ENCODE results near the gene CA11. TPM values are rescaled to one million over a fixed set of nuclear protein-coding genes. Genes with fewer than 3 reads are reported as not detected.

CA11 gene
- total and polyA plus RNA-seq, 9 of the 15 experiments (the other 6 are each of a cell fraction or from before 2014, with no cell fraction given), result 2.9 to 19.9 (median 8.3) TPM

DNA sequence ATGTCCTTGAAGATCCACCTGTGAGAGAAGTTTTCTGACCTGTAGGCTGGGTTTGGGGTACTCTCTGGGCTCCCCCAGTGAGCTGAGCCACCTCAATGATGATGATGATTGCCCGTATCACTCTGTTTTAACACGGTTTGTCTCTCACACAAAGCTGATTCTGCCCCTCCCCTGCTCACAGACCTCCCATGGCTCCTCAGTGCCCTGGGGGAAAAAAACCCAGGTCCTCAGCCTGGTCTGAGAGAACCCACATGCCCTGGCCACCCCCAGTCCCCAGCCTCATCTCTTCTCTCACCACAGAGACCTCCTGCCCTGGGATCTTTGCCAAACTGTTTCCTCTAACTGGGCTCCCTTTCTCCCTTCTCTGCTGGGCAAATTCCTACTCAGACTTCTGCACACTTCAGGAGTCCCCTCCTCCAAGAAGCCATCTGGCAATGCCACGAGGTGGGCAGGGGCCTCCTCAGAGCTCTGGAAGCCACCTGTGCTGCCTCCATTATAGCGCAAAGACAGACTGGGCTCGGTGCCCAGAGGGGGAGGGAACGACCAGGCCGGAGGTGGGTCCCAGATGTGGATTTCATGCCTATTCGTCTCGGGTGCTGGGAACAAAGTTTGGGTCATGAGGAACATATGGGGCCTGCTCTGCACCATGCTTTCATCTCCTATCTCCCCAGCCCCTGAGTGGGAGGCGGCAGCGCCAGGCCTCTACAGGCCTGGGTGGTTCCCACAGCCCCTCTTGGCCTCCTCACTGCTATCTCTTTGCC lies 8.5 kb upstream of the CA11 start (continued):
- no peak for TF ChIP-seq ZNF780A (CRISPR knock-in tag; IDR thresholded peaks at IDR 0.05)
- no peak for TF ChIP-seq SMARCC2 (IDR thresholded peaks at IDR 0.05; ENCODE audit: low read depth)
- TF ChIP-seq, protein P1, sequence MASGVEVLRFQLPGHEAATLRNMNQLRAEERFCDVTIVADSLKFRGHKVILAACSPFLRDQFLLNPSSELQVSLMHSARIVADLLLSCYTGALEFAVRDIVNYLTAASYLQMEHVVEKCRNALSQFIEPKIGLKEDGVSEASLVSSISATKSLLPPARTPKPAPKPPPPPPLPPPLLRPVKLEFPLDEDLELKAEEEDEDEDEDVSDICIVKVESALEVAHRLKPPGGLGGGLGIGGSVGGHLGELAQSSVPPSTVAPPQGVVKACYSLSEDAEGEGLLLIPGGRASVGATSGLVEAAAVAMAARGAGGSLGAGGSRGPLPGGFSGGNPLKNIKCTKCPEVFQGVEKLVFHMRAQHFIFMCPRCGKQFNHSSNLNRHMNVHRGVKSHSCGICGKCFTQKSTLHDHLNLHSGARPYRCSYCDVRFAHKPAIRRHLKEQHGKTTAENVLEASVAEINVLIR (CRISPR knock-in tag; IDR thresholded peaks at IDR 0.05), result no peak
- TF ChIP-seq, protein P2, sequence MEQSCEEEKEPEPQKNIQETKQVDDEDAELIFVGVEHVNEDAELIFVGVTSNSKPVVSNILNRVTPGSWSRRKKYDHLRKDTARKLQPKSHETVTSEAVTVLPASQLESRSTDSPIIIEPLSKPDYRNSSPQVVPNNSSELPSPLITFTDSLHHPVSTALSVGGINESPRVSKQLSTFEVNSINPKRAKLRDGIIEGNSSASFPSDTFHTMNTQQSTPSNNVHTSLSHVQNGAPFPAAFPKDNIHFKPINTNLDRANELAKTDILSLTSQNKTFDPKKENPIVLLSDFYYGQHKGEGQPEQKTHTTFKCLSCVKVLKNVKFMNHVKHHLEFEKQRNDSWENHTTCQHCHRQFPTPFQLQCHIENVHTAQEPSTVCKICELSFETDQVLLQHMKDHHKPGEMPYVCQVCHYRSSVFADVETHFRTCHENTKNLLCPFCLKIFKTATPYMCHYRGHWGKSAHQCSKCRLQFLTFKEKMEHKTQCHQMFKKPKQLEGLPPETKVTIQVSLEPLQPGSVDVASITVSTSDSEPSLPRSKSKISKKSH (CRISPR knock-in tag; IDR thresholded peaks at IDR 0.05), result no peak
- peak; percentile 30 for TF ChIP-seq RBM25 (IDR thresholded peaks at IDR 0.05; ENCODE audit: low read depth, low read length, severe bottlenecking)
- no peak for TF ChIP-seq ETV5 (CRISPR knock-in tag; IDR thresholded peaks at IDR 0.05; ENCODE audit: low read depth)
- TF ChIP-seq NFXL1 (CRISPR knock-in tag; IDR thresholded peaks at IDR 0.05), result no peak
- no peak for TF ChIP-seq ZBTB33 (CRISPR knock-in tag; IDR thresholded peaks at IDR 0.05)
- no peak for TF ChIP-seq ZNF263 (CRISPR knock-in tag; IDR thresholded peaks at IDR 0.05; ENCODE audit: borderline replicate concordance)
- no peak for TF ChIP-seq HDAC8 (tag; IDR thresholded peaks at IDR 0.05)
- no peak for TF ChIP-seq SMARCA5 (IDR thresholded peaks at IDR 0.05)
- no peak for TF ChIP-seq ZNF165 (CRISPR knock-in tag; IDR thresholded peaks at IDR 0.05; ENCODE audit: borderline replicate concordance)
- TF ChIP-seq ZFX (CRISPR knock-in tag; IDR thresholded peaks at IDR 0.05), result peak; percentile 46; the same call in 1 of the 2 replicates
- TF ChIP-seq KDM1A (IDR thresholded peaks at IDR 0.05), result 0 out of 4 replicates have a peak, but pooled peaks of 1 of the 2 experiments have one; percentile 24
- no peak for TF ChIP-seq KDM5B (IDR thresholded peaks at IDR 0.05; ENCODE audit: insufficient replicate concordance, low read depth, low read length)
- TF ChIP-seq ZBTB7A (IDR thresholded peaks at IDR 0.05; ENCODE audit: borderline replicate concordance, control insufficient read depth, low read depth, low read length), result peak; percentile 74; the same call in 1 of the 2 replicates

Data from K562 (cell line).